D721Med (cell line): ENCODE data around the gene CTSZ.

Experiments
- DNase-seq: peaks from one replicate; pipeline ENCODE4 v3.0.0; 2011; ENCODE audit warnings: low spot score; ENCODE audit not compliant: insufficient read length
- FAIRE-seq: peaks from 2 replicates; lab custom pipeline; 2011; peaks lifted over from hg19 to GRCh38; lab: Jason Lieb, UNC
- CTCF ChIP-seq: IDR thresholded peaks from 2 replicates; pipeline ENCODE4 v1.5.1; 2012; ENCODE audit warnings: mild to moderate bottlenecking, control low read depth; ENCODE audit not compliant: insufficient read depth; ENCODE audit errors: missing control alignments

CTSZ gene

DNA sequence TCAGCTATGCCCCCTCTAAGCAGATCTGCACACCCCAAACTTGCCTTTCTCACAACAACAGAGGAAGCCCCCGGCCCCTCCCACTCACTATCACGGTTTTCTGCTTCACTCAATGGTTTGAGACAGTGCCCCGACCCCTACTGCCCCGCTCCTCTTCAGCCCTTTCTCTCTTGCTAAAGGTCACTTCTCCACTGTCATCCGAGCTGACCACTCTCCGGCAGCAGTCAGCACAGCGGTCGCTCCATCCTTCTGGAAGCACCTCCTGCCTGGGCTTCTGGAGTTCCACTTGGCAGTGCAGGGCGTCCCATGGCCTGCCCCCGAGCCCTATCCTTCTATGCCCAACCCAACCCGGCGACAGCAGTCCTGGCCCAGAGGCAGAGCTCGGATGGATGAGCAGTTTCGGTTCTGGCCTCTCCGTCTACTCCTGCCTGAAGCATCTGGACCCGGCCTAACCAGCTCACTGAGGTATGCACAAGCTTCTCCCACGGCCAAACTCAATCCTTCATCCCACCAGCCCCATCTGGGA is 4.1 kb downstream of the CTSZ start:
- FAIRE-seq, result no peak

DNA sequence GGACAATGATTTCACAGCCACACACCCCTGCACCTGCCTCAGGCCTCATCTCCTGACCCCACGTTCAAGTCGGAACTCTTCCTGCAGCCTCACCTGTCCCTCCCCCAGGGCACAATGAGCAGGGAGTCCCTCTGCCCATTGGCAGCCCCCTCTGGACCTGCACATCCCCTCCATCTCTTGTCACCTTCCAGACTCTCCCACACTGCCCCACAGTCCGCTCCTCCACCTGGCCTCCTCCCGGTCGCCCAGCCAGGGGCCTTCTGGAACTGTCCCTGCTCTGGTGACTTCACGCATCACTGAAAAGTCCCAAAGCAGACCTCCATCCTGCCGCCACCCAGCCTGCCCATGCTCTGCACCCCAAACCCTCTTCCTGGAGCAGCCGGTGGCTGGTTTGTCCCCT is 4.7 kb downstream of the CTSZ start:
- DNase-seq, result no peak
- TF ChIP-seq CTCF, result no peak
- FAIRE-seq, result no peak

More for the DNA sequence above, 4.1 kb downstream of the CTSZ start:
- DNase-seq, result no peak
- no peak for TF ChIP-seq CTCF

DNA sequence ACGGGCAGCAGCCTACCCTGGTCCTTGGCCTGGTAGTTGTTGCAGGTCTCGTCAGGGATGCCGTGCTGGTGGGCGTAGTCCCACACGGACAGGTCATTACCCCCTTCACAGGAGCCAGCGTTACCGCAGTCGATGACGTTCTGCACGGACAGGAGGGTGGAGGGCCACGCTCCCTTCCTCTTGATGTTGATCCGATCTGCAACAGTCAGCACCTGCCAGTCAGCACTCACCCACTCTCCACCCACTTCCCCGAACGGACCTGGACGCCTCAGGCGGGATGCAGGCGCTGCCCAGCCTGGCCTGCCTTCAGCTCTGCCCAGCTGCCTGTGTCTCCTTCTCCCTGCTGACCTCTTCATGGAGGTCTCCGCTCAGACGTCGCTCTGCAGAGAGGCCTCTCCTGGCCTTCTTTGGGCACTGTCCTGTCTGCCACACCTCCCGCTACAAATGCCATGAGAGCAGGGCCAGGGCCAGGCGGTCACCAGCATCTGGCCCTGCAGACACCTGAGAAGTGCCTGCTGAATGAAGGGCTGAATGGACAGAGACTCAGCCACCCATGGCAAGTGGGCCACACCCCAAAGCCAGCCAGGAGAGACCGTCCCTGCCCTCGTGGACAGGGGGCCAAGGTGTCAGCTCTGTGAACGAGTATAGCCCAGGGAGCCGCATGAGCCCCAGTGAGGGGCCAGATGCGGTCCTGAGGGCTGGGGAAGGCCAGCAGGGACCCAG is 5.4 kb downstream of the CTSZ start:
- FAIRE-seq (no peak), DNase-seq (no peak)
- no peak for TF ChIP-seq CTCF

DNA sequence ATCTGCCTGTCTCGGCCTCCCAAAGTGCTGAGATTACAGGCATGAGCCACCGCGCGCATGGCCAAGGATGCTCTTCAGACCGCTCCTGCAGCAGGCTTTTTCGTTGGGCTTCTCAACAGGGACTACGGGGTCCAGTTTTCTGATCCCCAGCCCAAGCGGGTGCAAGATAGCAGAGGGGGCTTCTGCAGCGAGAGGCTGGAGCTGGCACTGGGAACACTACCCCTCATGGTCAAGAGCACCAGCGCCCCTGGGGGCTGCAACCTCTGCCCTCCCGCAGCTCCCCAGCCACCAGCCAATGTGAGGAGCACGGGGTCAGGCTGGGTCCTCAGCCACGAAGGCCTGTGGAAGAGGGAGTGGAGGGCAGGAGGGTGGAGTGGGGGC is 6.0 kb downstream of the CTSZ start:
- TF ChIP-seq CTCF, result no peak
- no peak for FAIRE-seq
- no peak for DNase-seq

DNA sequence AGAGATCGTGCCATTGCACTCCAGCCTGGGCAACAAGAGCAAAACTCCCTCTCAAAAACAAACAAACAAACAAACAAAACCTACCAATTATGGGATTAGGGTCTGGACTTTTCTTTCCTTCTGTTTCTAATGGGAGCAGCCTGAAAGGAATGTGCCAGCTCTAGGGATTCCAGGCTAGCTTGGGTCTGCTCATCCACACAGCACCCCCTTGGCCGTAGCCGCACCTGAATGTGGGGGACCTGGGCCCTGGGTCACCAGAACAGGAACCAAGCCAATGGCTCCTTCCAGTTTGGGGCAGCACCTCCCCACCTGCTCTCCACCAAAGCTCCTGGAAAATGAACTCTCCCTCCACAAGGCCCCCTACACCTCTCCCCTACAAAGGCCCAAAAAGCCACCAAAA is 6.7 kb downstream of the CTSZ start:
- no peak for FAIRE-seq

DNA sequence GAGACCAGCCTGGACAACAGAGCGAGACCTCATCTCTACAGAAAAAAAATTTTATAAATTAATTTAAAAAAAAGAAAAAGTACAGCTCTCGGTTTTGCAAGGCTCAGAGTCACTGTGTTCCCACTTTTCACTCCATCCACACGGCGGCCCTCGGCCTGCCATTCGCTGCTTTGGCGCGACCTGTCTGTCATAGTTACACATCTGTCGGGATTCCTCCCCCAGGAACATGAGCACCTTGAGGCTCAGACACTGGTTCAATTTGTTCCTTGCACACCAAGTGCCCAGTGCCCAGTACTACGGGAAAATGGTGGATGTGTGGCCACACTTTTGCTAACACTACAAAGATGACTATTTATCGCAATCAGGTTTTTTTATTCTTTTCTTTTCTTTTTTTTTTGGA is 8.4 kb downstream of the CTSZ start:
- FAIRE-seq (no peak), DNase-seq (no peak)
- TF ChIP-seq CTCF, result no peak

More for the DNA sequence above, 6.7 kb downstream of the CTSZ start:
- no peak for TF ChIP-seq CTCF
- DNase-seq, result no peak

DNA sequence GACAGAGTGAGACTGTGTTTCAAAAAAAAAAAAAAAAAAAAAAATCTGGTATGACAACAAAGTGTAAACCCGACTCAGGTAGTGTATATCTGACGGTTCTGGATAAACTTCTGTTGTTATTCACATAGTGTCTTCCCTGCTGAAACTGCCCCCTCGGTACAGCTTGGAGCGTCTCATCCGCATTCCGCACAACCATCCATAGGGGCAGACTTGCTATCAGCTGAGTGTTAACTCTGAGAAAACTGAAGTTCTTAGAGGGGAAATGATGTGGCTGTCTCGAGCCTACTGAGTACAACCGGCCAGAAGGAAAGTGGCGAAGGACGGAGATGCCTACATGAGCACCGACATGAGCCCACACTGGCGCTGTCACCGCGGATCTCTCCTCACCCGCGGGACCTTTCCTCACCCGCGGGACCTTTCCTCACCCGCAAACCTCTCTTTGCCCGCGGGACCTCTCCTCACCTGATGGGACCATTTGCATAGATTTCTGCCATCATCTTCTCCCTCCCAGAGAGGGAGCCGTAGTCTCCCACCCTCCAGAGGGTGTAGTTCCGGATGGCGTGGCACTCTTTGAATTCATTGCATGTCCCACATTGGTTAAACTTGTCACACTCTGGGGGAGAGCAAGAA is 9.8 kb downstream of the CTSZ start:
- FAIRE-seq, result no peak
- no peak for TF ChIP-seq CTCF
- DNase-seq, result no peak
